Thoracic aorta (tissue), 2 donors: ENCODE measurements around the gene ARHGAP10. TPM values are rescaled to one million over a fixed set of nuclear protein-coding genes. Genes with fewer than 3 reads are reported as not detected.

ENCODE experiments used
- ATAC-seq: fragments of 150-250 bp; one replicate; pipeline ENCODE4 v1.8.0; 2017; ENCODE audit warnings: low read depth; ENCODE audit not compliant: insufficient number of reproducible peaks, low FRiP score
- DNase-seq: peaks from one replicate; pipeline ENCODE4 v3.0.0-alpha.2; 2020; ENCODE audit warnings: low spot score
- H3K27ac ChIP-seq, 2 donors: fragments of 200-600 bp; sonication (generic); 1 replicate in 1 of 2; 2 replicates in 1 of 2; pipeline ENCODE4 v1.5.1; 2016; ENCODE audit warnings: mild to moderate bottlenecking in 2 of 2, moderate library complexity in 2 of 2
- H3K27me3 ChIP-seq: fragments of 200-600 bp; sonication (generic); replicated peaks from 2 replicates; pipeline ENCODE4 v1.6.0; 2016; ENCODE audit warnings: mild to moderate bottlenecking; ENCODE audit not compliant: insufficient read depth
- H3K36me3 ChIP-seq: fragments of 200-600 bp; sonication (generic); one replicate; pipeline ENCODE4 v1.5.1; 2016
- H3K4me1 ChIP-seq, 2 donors: fragments of 200-600 bp; sonication (generic); 1 replicate in 1 of 2; 2 replicates in 1 of 2; pipeline versions ENCODE4 v1.5.1 to v1.6.0; 2016; ENCODE audit warnings: low read depth in 2 of 2, mild to moderate bottlenecking in 1 of 2; ENCODE audit not compliant: control insufficient read depth in 1 of 2
- H3K4me3 ChIP-seq: fragments of 200-600 bp; sonication (generic); 2 replicates; pipeline ENCODE4 v1.5.1; 2016; ENCODE audit warnings: mild to moderate bottlenecking
- H3K9me3 ChIP-seq: fragments of 200-600 bp; sonication (generic); 2 replicates; pipeline ENCODE4 v1.5.1; 2016
- total RNA-seq, 2 donors: library from RNA; depleted of rRNA; stranded (reverse); fragments of >200 nt; gene quantifications; one replicate each; pipeline versions ENCODE4 v1.1.0 to v1.2.3, GENCODE V29; 2016
- TF ChIP-seq, protein P1 (sequence below): fragments of 200-600 bp; sonication (generic); IDR thresholded peaks from one replicate; pipeline ENCODE4 v1.5.1; 2019; ENCODE audit warnings: antibody characterized with exemption

The ARHGAP10 gene
- total RNA-seq, 2 donors from 2014 or later, result 195 to 211 TPM

DNA sequence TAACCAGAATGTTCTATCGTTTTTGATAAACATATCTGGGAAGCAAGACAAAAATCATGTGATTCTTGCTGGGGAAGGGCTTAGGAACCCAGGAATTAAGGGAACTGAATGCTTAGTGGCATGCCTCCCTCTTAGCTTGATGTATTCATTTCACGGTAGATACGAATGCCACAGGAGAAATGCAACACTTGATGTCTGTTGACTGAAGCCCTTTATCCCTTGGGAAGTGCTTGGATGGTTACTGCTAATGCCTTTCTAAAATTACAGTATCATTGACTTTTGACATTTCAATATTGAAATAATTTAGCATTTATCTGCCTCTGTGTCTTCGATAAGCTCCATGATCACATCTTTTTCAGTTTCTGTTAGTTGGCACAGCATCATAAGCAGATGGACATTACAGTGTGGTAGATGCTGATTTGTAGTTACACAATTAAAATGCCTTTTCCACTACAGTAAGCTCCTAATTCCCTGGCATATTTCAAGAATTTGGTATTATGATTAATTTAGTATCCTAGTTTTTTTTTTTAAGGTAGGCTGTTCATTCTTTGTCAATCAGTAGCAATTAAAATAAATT is 226.7 kb downstream of the ARHGAP10 start:
- TF ChIP-seq, protein P1, sequence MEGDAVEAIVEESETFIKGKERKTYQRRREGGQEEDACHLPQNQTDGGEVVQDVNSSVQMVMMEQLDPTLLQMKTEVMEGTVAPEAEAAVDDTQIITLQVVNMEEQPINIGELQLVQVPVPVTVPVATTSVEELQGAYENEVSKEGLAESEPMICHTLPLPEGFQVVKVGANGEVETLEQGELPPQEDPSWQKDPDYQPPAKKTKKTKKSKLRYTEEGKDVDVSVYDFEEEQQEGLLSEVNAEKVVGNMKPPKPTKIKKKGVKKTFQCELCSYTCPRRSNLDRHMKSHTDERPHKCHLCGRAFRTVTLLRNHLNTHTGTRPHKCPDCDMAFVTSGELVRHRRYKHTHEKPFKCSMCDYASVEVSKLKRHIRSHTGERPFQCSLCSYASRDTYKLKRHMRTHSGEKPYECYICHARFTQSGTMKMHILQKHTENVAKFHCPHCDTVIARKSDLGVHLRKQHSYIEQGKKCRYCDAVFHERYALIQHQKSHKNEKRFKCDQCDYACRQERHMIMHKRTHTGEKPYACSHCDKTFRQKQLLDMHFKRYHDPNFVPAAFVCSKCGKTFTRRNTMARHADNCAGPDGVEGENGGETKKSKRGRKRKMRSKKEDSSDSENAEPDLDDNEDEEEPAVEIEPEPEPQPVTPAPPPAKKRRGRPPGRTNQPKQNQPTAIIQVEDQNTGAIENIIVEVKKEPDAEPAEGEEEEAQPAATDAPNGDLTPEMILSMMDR, result no peak
- Histone ChIP-seq H3K36me3 (peaks cover under 1% of the 10 kb centered on the region), H3K27me3 (no peaks in the 10 kb centered on the region), H3K4me3 (no peak overlapping the region), H3K9me3 (no peaks in the 10 kb centered on the region), H3K27ac (no peak overlapping the region), H3K4me1 (peaks cover 11 to 39% of the 10 kb centered on the region in 2 donors)
- no peak for ATAC-seq
- DNase-seq, result no peak

DNA sequence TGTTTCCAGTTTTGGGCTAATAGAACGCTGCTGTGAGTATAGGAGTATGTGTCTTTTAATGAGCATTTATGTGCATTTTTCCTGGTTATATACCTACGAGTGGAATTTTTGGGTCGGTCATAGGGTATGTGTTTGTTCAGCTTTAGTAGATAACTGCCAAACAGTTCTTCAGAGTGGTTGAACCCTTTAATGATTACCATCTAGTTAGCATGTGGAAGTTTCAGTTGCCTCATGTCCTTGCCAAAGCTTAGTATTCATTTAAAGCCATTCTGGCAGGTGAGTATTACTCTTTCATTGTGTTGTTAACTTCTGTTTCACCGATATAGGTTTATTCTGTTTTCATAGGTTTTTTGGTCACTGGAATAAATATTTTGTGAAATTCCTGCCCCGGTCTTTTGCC is 229.1 kb downstream of the ARHGAP10 start:
- Histone ChIP-seq H3K4me1 (peaks cover 9 to 35% of the 10 kb centered on the region in 2 donors), H3K27me3 (no peaks in the 10 kb centered on the region)
- no peak for ATAC-seq

GRCh38 chr4:147963839-147964238 is 232.0 kb downstream of the ARHGAP10 start:
- Histone ChIP-seq H3K4me3 (no peak overlapping the region), H3K27ac (no peak overlapping the region), H3K36me3 (peaks cover 35% of the 10 kb centered on the region), H3K9me3 (no peaks in the 10 kb centered on the region), H3K4me1 (peaks cover 0 to 10% of the 10 kb centered on the region in 2 donors), H3K27me3 (no peaks in the 10 kb centered on the region)
- TF ChIP-seq, protein P1, result no peak
- ATAC-seq (no peak), DNase-seq (no peak)

More for the DNA sequence above, 229.1 kb downstream of the ARHGAP10 start:
- Histone ChIP-seq H3K36me3 (peaks cover 18% of the 10 kb centered on the region), H3K27ac (no peak overlapping the region), H3K4me3 (no peak overlapping the region), H3K9me3 (no peaks in the 10 kb centered on the region)
- TF ChIP-seq, protein P1, result no peak
- DNase-seq, result no peak

- Histone ChIP-seq H3K4me3 (no peak overlapping the region), H3K27me3 (no peaks in the 10 kb centered on the region), H3K4me1 (peaks cover 0 to 14% of the 10 kb centered on the region in 2 donors), H3K9me3 (no peaks in the 10 kb centered on the region), H3K27ac (no peak overlapping the region), H3K36me3 (peaks cover 35% of the 10 kb centered on the region)
- ATAC-seq, result no peak
- TF ChIP-seq, protein P1, result no peak
- no peak for DNase-seq
Measured at GRCh38 chr4:147964266-147964880, 232.5 kb downstream of the ARHGAP10 start.

DNA sequence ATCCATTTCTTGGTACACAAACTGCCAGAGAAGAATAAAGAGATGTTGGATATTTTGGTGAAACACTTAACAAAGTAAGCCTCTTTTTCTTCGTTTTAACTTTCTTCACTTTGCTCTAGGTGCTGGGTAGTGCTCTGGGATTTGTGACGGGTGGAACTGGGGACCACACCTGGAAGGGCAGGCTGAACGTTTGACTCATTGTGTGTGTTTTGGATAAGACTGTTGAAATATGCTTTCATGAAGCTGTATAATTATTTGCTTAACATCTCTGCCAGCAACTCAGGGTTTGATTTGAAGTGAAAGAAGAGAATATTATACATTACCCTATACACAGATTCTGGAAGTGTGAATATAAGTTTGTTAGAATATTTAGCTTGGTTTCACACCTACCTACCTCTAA is 233.2 kb downstream of the ARHGAP10 start:
- peaks cover 0 to 20% of the 10 kb centered on the region in 2 donors for H3K4me1 ChIP-seq
- DNase-seq (no peak), ATAC-seq (no peak)
- no peaks in the 10 kb centered on the region for H3K27me3 ChIP-seq
- no peaks in the 10 kb centered on the region for H3K9me3 ChIP-seq
- TF ChIP-seq, protein P1, result no peak
- no peak overlapping the region for H3K27ac ChIP-seq
- H3K4me3 ChIP-seq, result no peak overlapping the region
- H3K36me3 ChIP-seq, result peaks cover 35% of the 10 kb centered on the region
